ENCODE measurements around the gene KCTD5. TPM values are rescaled to one million over a fixed set of nuclear protein-coding genes. Genes with fewer than 3 reads are reported as not detected.

KCTD5 gene
- total RNA-seq, 2 experiments from 2014 or later, result 24.0 to 26.2 TPM

- Mint-ChIP-seq H3K4me3 (no peak overlapping the region), H3K27me3 (peaks cover 1% of the 10 kb centered on the region), H3K27ac (no peak overlapping the region), H3K9me3 (ENCODE audit: low read depth) (no peaks in the 10 kb centered on the region), H3K36me3 (ENCODE audit: low read depth) (no peaks in the 10 kb centered on the region), H3K4me1 (no peaks in the 10 kb centered on the region)
- DNase-seq (no peak), ATAC-seq (no peak)
- ChIA-PET POLR2A (no interaction called here), CTCF (no interaction called here)
- intact Hi-C loops (cut with DNase I, micrococcal nuclease), result no loop called here
These were observed 57.5 kb downstream of the KCTD5 start for GRCh38 chr16:2739625-2740430.

GRCh38 chr16:2740476-2740875 lies 58.2 kb downstream of the KCTD5 start:
- ChIA-PET CTCF (no interaction called here), POLR2A (no interaction called here)
- Mint-ChIP-seq H3K36me3 (ENCODE audit: low read depth) (no peaks in the 10 kb centered on the region), H3K9me3 (ENCODE audit: low read depth) (no peaks in the 10 kb centered on the region), H3K4me1 (no peaks in the 10 kb centered on the region), H3K27me3 (no peaks in the 10 kb centered on the region), H3K27ac (no peak overlapping the region), H3K4me3 (no peak overlapping the region)
- ATAC-seq (no peak), DNase-seq (no peak)
- intact Hi-C loops (cut with DNase I, micrococcal nuclease), result no loop called here

- POLR2A ChIA-PET, result interaction anchor here (0.7 kb wide), 1 partner anchor 27 kb away, joined by 5 read pairs; no protein-coding TSS in a partner anchor
- Mint-ChIP-seq H3K27me3 (no peaks in the 10 kb centered on the region), H3K4me1 (no peaks in the 10 kb centered on the region), H3K4me3 (no peak overlapping the region), H3K9me3 (ENCODE audit: low read depth) (no peaks in the 10 kb centered on the region), H3K27ac (no peak overlapping the region), H3K36me3 (ENCODE audit: low read depth) (no peaks in the 10 kb centered on the region)
- intact Hi-C loops (cut with DNase I, micrococcal nuclease), result no loop called here
- DNase-seq (no peak), ATAC-seq (no peak)
- CTCF ChIA-PET, result no interaction called here
These were observed 58.8 kb downstream of the KCTD5 start for GRCh38 chr16:2741168-2741567.

GRCh38 chr16:2742323-2743006 lies 60.1 kb downstream of the KCTD5 start:
- Mint-ChIP-seq H3K36me3 (ENCODE audit: low read depth) (no peaks in the 10 kb centered on the region), H3K27me3 (no peaks in the 10 kb centered on the region), H3K9me3 (ENCODE audit: low read depth) (no peaks in the 10 kb centered on the region), H3K27ac (no peak overlapping the region), H3K4me3 (no peak overlapping the region), H3K4me1 (no peaks in the 10 kb centered on the region)
- ChIA-PET POLR2A (no interaction called here), CTCF (interaction anchor here (0.6 kb wide), 1 partner anchor 1394 kb away, joined by 3 read pairs; no protein-coding TSS in a partner anchor)
- DNase-seq (no peak), ATAC-seq (no peak)
- intact Hi-C loops (cut with DNase I, micrococcal nuclease), result no loop called here

- ATAC-seq, result no peak
- Mint-ChIP-seq H3K36me3 (ENCODE audit: low read depth) (no peaks in the 10 kb centered on the region), H3K27me3 (no peaks in the 10 kb centered on the region), H3K9me3 (ENCODE audit: low read depth) (no peaks in the 10 kb centered on the region), H3K4me1 (no peaks in the 10 kb centered on the region), H3K27ac (no peak overlapping the region), H3K4me3 (no peak overlapping the region)
- no peak for DNase-seq
- intact Hi-C loops (cut with DNase I, micrococcal nuclease), result no loop called here
- ChIA-PET CTCF (no interaction called here), POLR2A (no interaction called here)
These were observed 60.9 kb downstream of the KCTD5 start for GRCh38 chr16:2743007-2743810.

- no peak overlapping the region for H3K27ac Mint-ChIP-seq
- intact Hi-C loops (cut with DNase I, micrococcal nuclease), result no loop called here
- H3K9me3 Mint-ChIP-seq (ENCODE audit: low read depth), result no peaks in the 10 kb centered on the region
- POLR2A ChIA-PET, result no interaction called here
- no peaks in the 10 kb centered on the region for H3K4me1 Mint-ChIP-seq
- H3K36me3 Mint-ChIP-seq (ENCODE audit: low read depth), result peaks cover 4% of the 10 kb centered on the region
- CTCF ChIA-PET, result no interaction called here
- no peak for DNase-seq
- ATAC-seq, result no peak
- no peak overlapping the region for H3K4me3 Mint-ChIP-seq
- no peaks in the 10 kb centered on the region for H3K27me3 Mint-ChIP-seq
These were observed 62.4 kb downstream of the KCTD5 start for GRCh38 chr16:2744711-2745110.

GRCh38 chr16:2745116-2745890 lies 63.0 kb downstream of the KCTD5 start:
- Mint-ChIP-seq H3K27ac (no peak overlapping the region), H3K4me3 (no peak overlapping the region), H3K27me3 (no peaks in the 10 kb centered on the region), H3K4me1 (no peaks in the 10 kb centered on the region), H3K9me3 (ENCODE audit: low read depth) (no peaks in the 10 kb centered on the region), H3K36me3 (ENCODE audit: low read depth) (peaks cover 8% of the 10 kb centered on the region)
- intact Hi-C loops (cut with DNase I, micrococcal nuclease), result no loop called here
- POLR2A ChIA-PET, result no interaction called here
- CTCF ChIA-PET, result interaction anchor here (1.1 kb wide), 1 partner anchor 11 kb away, joined by 4 read pairs; no protein-coding TSS in a partner anchor
- DNase-seq, result no peak
- no peak for ATAC-seq

- ChIA-PET CTCF (interaction anchor here (1.1 kb wide), 1 partner anchor 11 kb away, joined by 4 read pairs; no protein-coding TSS in a partner anchor), POLR2A (interaction anchor here (0.6 to 0.7 kb wide), 2 partner anchors 64 to 137 kb away, joined by 3 read pairs; partner anchors contain the start of gene FLYWCH2)
- peaks cover 8% of the 10 kb centered on the region for H3K36me3 Mint-ChIP-seq (ENCODE audit: low read depth)
- peaks cover 6% of the 10 kb centered on the region for H3K4me1 Mint-ChIP-seq
- no peak overlapping the region for H3K4me3 Mint-ChIP-seq
- H3K9me3 Mint-ChIP-seq (ENCODE audit: low read depth), result no peaks in the 10 kb centered on the region
- H3K27me3 Mint-ChIP-seq, result no peaks in the 10 kb centered on the region
- DNase-seq, result no peak
- intact Hi-C loops (cut with DNase I, micrococcal nuclease), result no loop called here
- no peak for ATAC-seq
- H3K27ac Mint-ChIP-seq, result no peak overlapping the region
These were observed 63.6 kb downstream of the KCTD5 start for GRCh38 chr16:2745961-2746360.

- H3K4me3 Mint-ChIP-seq, result no peak overlapping the region
- no peak for ATAC-seq
- no peak for DNase-seq
These were observed 66.6 kb downstream of the KCTD5 start for GRCh38 chr16:2748757-2749455.

GRCh38 chr16:2749476-2749875 lies 67.2 kb downstream of the KCTD5 start:
- Mint-ChIP-seq H3K9me3 (ENCODE audit: low read depth) (no peaks in the 10 kb centered on the region), H3K27ac (no peak overlapping the region), H3K4me1 (peaks cover 20% of the 10 kb centered on the region), H3K27me3 (no peaks in the 10 kb centered on the region), H3K4me3 (no peak overlapping the region), H3K36me3 (ENCODE audit: low read depth) (peaks cover 23% of the 10 kb centered on the region)
- ATAC-seq (no peak), DNase-seq (no peak)
- POLR2A ChIA-PET, result no interaction called here
- intact Hi-C loops (cut with DNase I, micrococcal nuclease), result no loop called here
- CTCF ChIA-PET, result no interaction called here

More at GRCh38 chr16:2748757-2749455, 66.6 kb downstream of the KCTD5 start:
- intact Hi-C loops (cut with DNase I, micrococcal nuclease), result no loop called here
- CTCF ChIA-PET, result no interaction called here
- H3K36me3 Mint-ChIP-seq (ENCODE audit: low read depth), result peaks cover 17% of the 10 kb centered on the region
- H3K27ac Mint-ChIP-seq, result no peak overlapping the region
- no peaks in the 10 kb centered on the region for H3K27me3 Mint-ChIP-seq
- H3K4me1 Mint-ChIP-seq, result peaks cover 14% of the 10 kb centered on the region
- H3K9me3 Mint-ChIP-seq (ENCODE audit: low read depth), result no peaks in the 10 kb centered on the region
- POLR2A ChIA-PET, result interaction anchor here (0.5 kb wide), 1 partner anchor 13 kb away, joined by 3 read pairs; no protein-coding TSS in a partner anchor

Measured in activated CD4-positive, alpha-beta T cell treated with anti-CD3 and anti-CD28 coated beads for 36 hours (primary cell).